Vagina (tissue), 2 donors: Measurements from ENCODE around the gene TTL.

Source experiments
- POLR2A ChIP-seq, 2 donors: fragments of 450-650 bp; IDR thresholded peaks; one replicate each; pipeline ENCODE4 v1.6.1; 2017; ENCODE audit warnings: antibody characterized with exemption in 2 of 2, mild to moderate bottlenecking in 2 of 2, moderate library complexity in 2 of 2
- POLR2AphosphoS5 ChIP-seq, 2 donors: sonication (generic); formaldehyde crosslinking; IDR thresholded peaks; one replicate each; pipeline ENCODE4 v1.9.0; 2017; ENCODE audit warnings: antibody characterized with exemption in 2 of 2, mild to moderate bottlenecking in 2 of 2, low read depth in 1 of 2; ENCODE audit not compliant: insufficient read depth in 1 of 2
- TF ChIP-seq, protein P1 (sequence below), 3 experiments: fragments of 450-650 bp in 2 of 3; fragments of 200-600 bp in 1 of 3; sonication (generic) in 1 of 3; IDR thresholded peaks; one replicate each; pipeline ENCODE4 v1.5.1; 2017 to 2019; ENCODE audit warnings: antibody characterized with exemption in 3 of 3, mild to moderate bottlenecking in 2 of 3, moderate library complexity in 2 of 3

DNA sequence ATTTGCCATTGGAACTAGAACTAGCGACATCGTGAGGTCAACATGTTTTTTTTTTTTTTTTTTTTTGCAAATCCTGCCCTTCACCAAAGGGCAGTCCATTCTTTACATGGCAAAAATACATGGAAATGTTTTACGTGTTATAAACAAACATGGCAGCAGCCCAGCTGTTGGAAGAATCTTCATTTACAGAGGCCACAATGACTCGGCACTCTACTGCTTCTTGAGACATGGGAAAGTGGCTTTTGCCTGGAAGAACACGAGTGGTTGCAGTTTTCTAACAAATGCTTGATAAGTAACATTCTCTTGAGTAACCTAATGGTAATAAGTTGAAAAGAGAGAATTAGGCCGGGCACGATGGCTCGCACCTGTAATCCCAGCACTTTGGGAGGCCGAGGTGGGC is 37.5 kb downstream of the TTL start:
- TF ChIP-seq POLR2A (IDR thresholded peaks at IDR 0.05) = no peak
- TF ChIP-seq, protein P1, sequence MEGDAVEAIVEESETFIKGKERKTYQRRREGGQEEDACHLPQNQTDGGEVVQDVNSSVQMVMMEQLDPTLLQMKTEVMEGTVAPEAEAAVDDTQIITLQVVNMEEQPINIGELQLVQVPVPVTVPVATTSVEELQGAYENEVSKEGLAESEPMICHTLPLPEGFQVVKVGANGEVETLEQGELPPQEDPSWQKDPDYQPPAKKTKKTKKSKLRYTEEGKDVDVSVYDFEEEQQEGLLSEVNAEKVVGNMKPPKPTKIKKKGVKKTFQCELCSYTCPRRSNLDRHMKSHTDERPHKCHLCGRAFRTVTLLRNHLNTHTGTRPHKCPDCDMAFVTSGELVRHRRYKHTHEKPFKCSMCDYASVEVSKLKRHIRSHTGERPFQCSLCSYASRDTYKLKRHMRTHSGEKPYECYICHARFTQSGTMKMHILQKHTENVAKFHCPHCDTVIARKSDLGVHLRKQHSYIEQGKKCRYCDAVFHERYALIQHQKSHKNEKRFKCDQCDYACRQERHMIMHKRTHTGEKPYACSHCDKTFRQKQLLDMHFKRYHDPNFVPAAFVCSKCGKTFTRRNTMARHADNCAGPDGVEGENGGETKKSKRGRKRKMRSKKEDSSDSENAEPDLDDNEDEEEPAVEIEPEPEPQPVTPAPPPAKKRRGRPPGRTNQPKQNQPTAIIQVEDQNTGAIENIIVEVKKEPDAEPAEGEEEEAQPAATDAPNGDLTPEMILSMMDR (IDR thresholded peaks at IDR 0.05) = no peak
- no peak for TF ChIP-seq POLR2AphosphoS5 (IDR thresholded peaks at IDR 0.05; ENCODE audit: insufficient read depth in 1 of 2, low read depth in 1 of 2)
